HepG2 (cell line): ENCODE results near the gene TPCN2. TPM values are rescaled to one million over a fixed set of nuclear protein-coding genes. Genes with fewer than 3 reads are reported as not detected.

Experiments
- ATAC-seq: fragments of 200-7000 bp; cut with Tn5 transposase; 3 replicates; pipeline ENCODE4 v1.9.1; 2020; ENCODE audit warnings: mild to moderate bottlenecking, moderate library complexity
- BruUV-seq: library from RNA; stranded (reverse); fragments of 400-500 nt; replicated peaks from 2 replicates; lab custom pipeline; 2021; lab: Mats Ljungman, UMichigan
- CTCF ChIA-PET: fragments of 300-600 bp; formaldehyde crosslinking; extraction: SDS; loops from one replicate; lab custom pipeline; 2021; ENCODE audit warnings: low total read pairs, inconsistent platforms, low intra/inter-chr PET ratio; lab: Yijun Ruan, JAX
- POLR2A ChIA-PET: fragments of 350-600 bp; sonication (Branson Sonifier 250); formaldehyde crosslinking; loops from one replicate; lab custom pipeline; 2020; ENCODE audit warnings: antibody characterized with exemption, inconsistent platforms; lab: Yijun Ruan, JAX
- DNase-seq: peaks from one replicate; pipeline ENCODE4 v3.0.0-alpha.2; 2015; ENCODE audit warnings: low spot score
- FAIRE-seq: peaks from 3 replicates; lab custom pipeline; 2011; peaks lifted over from hg19 to GRCh38; lab: Jason Lieb, UNC
- H2AFZ ChIP-seq: one replicate; pipeline ENCODE4 v1.6.1; 2011; ENCODE audit warnings: low read length, inconsistent platforms
- H3K27ac ChIP-seq: fragments of 300-600 bp; 3 replicates; pipeline ENCODE4 v1.8.0; 2011; ENCODE audit warnings: mixed run types, mild to moderate bottlenecking, mixed read lengths, low read length, inconsistent platforms; ENCODE audit not compliant: insufficient read depth; ENCODE audit errors: extremely low read length
- H3K27me3 ChIP-seq, 2 experiments: fragments of 200-600 bp in 1 of 2; 2 replicates in 1 of 2; 3 replicates in 1 of 2; pipeline versions ENCODE4 v1.6.0 to v1.8.0; 2011; ENCODE audit warnings: low read length in 2 of 2, mild to moderate bottlenecking in 2 of 2, moderate library complexity in 2 of 2, inconsistent platforms in 1 of 2; ENCODE audit not compliant: insufficient read depth in 2 of 2, control insufficient read depth in 1 of 2
- H3K36me3 ChIP-seq, 2 experiments: fragments of 200-600 bp in 1 of 2; replicated peaks in 1 of 2; 2 replicates in 1 of 2; 3 replicates in 1 of 2; pipeline versions ENCODE4 v1.5.1 to v1.8.0; 2011; ENCODE audit warnings: low read length in 2 of 2, inconsistent platforms in 1 of 2; ENCODE audit not compliant: insufficient read depth in 2 of 2, control insufficient read depth in 1 of 2
- H3K4me1 ChIP-seq: 2 replicates; pipeline ENCODE4 v1.5.1; 2012; ENCODE audit warnings: low read length, inconsistent platforms; ENCODE audit not compliant: insufficient read depth
- H3K4me2 ChIP-seq: 2 replicates; pipeline ENCODE4 v1.6.0; 2011; ENCODE audit warnings: low read depth, low read length, inconsistent platforms
- H3K4me3 ChIP-seq, 3 experiments: fragments of 200-600 bp in 1 of 3; sonication (generic), shearing (Covaris generic) in 1 of 3; replicated peaks in 1 of 3; 2 replicates each; pipeline ENCODE4 v1.5.1; 2011 to 2016; ENCODE audit warnings: low read length in 3 of 3, inconsistent platforms in 2 of 3, low read depth in 2 of 3, mild to moderate bottlenecking in 2 of 3, control low read depth in 1 of 3, mixed read lengths in 1 of 3; ENCODE audit not compliant: insufficient read depth in 1 of 3
- H3K79me2 ChIP-seq: one replicate; pipeline ENCODE4 v1.6.1; 2011; ENCODE audit warnings: low read length, inconsistent platforms; ENCODE audit not compliant: insufficient read depth
- H3K9ac ChIP-seq: 2 replicates; pipeline ENCODE4 v1.6.0; 2011; ENCODE audit warnings: mild to moderate bottlenecking, low read depth, low read length, inconsistent platforms; ENCODE audit not compliant: insufficient read depth
- H3K9me3 ChIP-seq: 2 replicates; pipeline ENCODE4 v1.5.1; 2012; ENCODE audit warnings: mild to moderate bottlenecking, low read length
- H4K20me1 ChIP-seq: 2 replicates; pipeline ENCODE4 v1.6.0; 2011; ENCODE audit warnings: inconsistent platforms, mild to moderate bottlenecking, low read length, moderate library complexity; ENCODE audit not compliant: insufficient read depth
- FOXA1 ChIP-seq, 2 experiments: fragments of 450-650 bp in 1 of 2; sonication (generic) in 1 of 2; formaldehyde crosslinking in 1 of 2; IDR thresholded peaks; 2 replicates each; pipeline versions ENCODE4 v1.4.0 to v1.6.1; 2016 to 2020; ENCODE audit warnings: missing genetic modification reagents in 1 of 2
- FOXA3 ChIP-seq: IDR thresholded peaks from 2 replicates; pipeline ENCODE4 v1.6.1; 2016; ENCODE audit warnings: missing genetic modification reagents, missing compliant biosample characterization
- HOXD1 ChIP-seq: sonication (generic); formaldehyde crosslinking; IDR thresholded peaks from 2 replicates; pipeline ENCODE4 v1.5.0; 2020; ENCODE audit warnings: missing genetic modification reagents
- PCBP1 ChIP-seq: fragments of 200-400 bp; formaldehyde crosslinking; IDR thresholded peaks from 2 replicates; pipeline ENCODE4 v1.6.1; 2017; ENCODE audit warnings: mild to moderate bottlenecking, low read depth, low read length, borderline replicate concordance
- PCBP2 ChIP-seq: fragments of 200-400 bp; formaldehyde crosslinking; optimal IDR thresholded peaks from 2 replicates; pipeline ENCODE3; 2018; ENCODE audit warnings: low read length, low read depth; ENCODE audit not compliant: poor library complexity, severe bottlenecking
- SIN3B ChIP-seq: fragments of 150-350 bp; IDR thresholded peaks from 2 replicates; pipeline ENCODE4 v1.6.1; 2014; ENCODE audit warnings: low read length
- ZFX ChIP-seq: sonication (generic); formaldehyde crosslinking; IDR thresholded peaks from 2 replicates; pipeline ENCODE4 v1.4.0; 2020; ENCODE audit warnings: mild to moderate bottlenecking, low read depth, missing genetic modification reagents, moderate library complexity
- ZNF230 ChIP-seq: sonication (generic); formaldehyde crosslinking; IDR thresholded peaks from 2 replicates; pipeline ENCODE4 v1.4.0; 2020; ENCODE audit warnings: mild to moderate bottlenecking, missing genetic modification reagents
- WGBS: methylation state at CpG from one replicate; pipeline ENCODE4 v1.1.6; 2017; ENCODE audit warnings: low lambda C conversion rate; 5-methylcytosine and 5-hydroxymethylcytosine counted together
- in situ Hi-C: cut with HindIII; loops from 2 replicates; pipeline ENCODE4 v1.10.0; 2017; ENCODE audit warnings: low pct_unique_long_range_greater_than_20kb; ENCODE audit not compliant: extremely low pct_ligation_motif_present
- intact Hi-C: fragments of 100-400 bp; cut with micrococcal nuclease; formaldehyde crosslinking; loops from one replicate; pipeline ENCODE4 v1.10.0; 2022; ENCODE audit not compliant: unreplicated experiment
- polyA plus RNA-seq, 8 experiments: library from polyadenylated mRNA; depleted of rRNA in 3 of 8; stranded (reverse) in 7 of 8; unstranded in 1 of 8; fragments of >200 nt; fragmentation: Illumina TruSeq in 4 of 8; extraction: Trizol in 4 of 8; gene quantifications; 2 replicates each; pipeline versions ENCODE4 v1.2.1 to v1.2.3, GENCODE V29; 2011 to 2016; ENCODE audit warnings: low read depth in 4 of 8, missing spikeins in 1 of 8, mixed read lengths in 1 of 8; ENCODE audit not compliant: insufficient read depth in 1 of 8
- total RNA-seq, 5 experiments: library from RNA; depleted of rRNA; stranded (reverse); fragments of >200 nt; fragmentation: Illumina TruSeq; extraction: Trizol; gene quantifications; 2 replicates each; pipeline ENCODE4 v1.2.3, GENCODE V29; 2016; ENCODE audit warnings: low read depth in 1 of 5
- TF ChIP-seq, protein P1 (sequence below): sonication (generic); formaldehyde crosslinking; IDR thresholded peaks from 2 replicates; pipeline ENCODE4 v1.4.0; 2020; ENCODE audit warnings: mild to moderate bottlenecking, missing genetic modification reagents
- TF ChIP-seq, protein P2 (sequence below): sonication (generic); formaldehyde crosslinking; IDR thresholded peaks from 2 replicates; pipeline ENCODE4 v1.4.0; 2020; ENCODE audit warnings: mild to moderate bottlenecking, missing genetic modification reagents
- TF ChIP-seq, protein P3 (sequence below): sonication (generic); formaldehyde crosslinking; IDR thresholded peaks from 2 replicates; pipeline ENCODE4 v1.5.1; 2020; ENCODE audit warnings: mild to moderate bottlenecking, missing genetic modification reagents, moderate library complexity
- TF ChIP-seq, protein P4 (sequence below): sonication (generic); formaldehyde crosslinking; IDR thresholded peaks from 2 replicates; pipeline ENCODE4 v1.4.0; 2020; ENCODE audit warnings: missing genetic modification reagents

The TPCN2 gene
- total and polyA plus RNA-seq, 2 of the 13 experiments (the other 11 are each of a cell fraction or from before 2014, with no cell fraction given), result 5.6 to 5.9 TPM

GRCh38 chr11:69178819-69179482, 130.2 kb downstream of the TPCN2 start:
- BruUV-seq, result no TSS peak
- Histone ChIP-seq H2AFZ (no peak overlapping the region), H4K20me1 (no peaks in the 10 kb centered on the region), H3K9ac (no peak overlapping the region), H3K4me2 (no peak overlapping the region), H3K27ac (no peak overlapping the region), H3K27me3 (peaks cover 2 to 21% of the 10 kb centered on the region in 2 experiments; a peak in 3 of 5 replicates), H3K4me1 (peaks cover 31% of the 10 kb centered on the region), H3K9me3 (no peaks in the 10 kb centered on the region), H3K4me3 (no peak overlapping the region), H3K79me2 (no peaks in the 10 kb centered on the region), H3K36me3 (no peaks in the 10 kb centered on the region)
- DNase-seq, result no peak
- 14% methylated on average over 5 of the region's 9 CpGs for WGBS
- FAIRE-seq, result no peak
- in situ Hi-C loops (no loop called here), intact Hi-C loops (no loop called here)
- ChIA-PET POLR2A (no interaction called here), CTCF (no interaction called here)
- peak; percentile 87 for ATAC-seq
- TF ChIP-seq, protein P1, sequence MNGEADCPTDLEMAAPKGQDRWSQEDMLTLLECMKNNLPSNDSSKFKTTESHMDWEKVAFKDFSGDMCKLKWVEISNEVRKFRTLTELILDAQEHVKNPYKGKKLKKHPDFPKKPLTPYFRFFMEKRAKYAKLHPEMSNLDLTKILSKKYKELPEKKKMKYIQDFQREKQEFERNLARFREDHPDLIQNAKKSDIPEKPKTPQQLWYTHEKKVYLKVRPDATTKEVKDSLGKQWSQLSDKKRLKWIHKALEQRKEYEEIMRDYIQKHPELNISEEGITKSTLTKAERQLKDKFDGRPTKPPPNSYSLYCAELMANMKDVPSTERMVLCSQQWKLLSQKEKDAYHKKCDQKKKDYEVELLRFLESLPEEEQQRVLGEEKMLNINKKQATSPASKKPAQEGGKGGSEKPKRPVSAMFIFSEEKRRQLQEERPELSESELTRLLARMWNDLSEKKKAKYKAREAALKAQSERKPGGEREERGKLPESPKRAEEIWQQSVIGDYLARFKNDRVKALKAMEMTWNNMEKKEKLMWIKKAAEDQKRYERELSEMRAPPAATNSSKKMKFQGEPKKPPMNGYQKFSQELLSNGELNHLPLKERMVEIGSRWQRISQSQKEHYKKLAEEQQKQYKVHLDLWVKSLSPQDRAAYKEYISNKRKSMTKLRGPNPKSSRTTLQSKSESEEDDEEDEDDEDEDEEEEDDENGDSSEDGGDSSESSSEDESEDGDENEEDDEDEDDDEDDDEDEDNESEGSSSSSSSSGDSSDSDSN (CRISPR knock-in tag), result peak; percentile 41; the same call in 1 of the 2 replicates
- TF ChIP-seq, protein P2, sequence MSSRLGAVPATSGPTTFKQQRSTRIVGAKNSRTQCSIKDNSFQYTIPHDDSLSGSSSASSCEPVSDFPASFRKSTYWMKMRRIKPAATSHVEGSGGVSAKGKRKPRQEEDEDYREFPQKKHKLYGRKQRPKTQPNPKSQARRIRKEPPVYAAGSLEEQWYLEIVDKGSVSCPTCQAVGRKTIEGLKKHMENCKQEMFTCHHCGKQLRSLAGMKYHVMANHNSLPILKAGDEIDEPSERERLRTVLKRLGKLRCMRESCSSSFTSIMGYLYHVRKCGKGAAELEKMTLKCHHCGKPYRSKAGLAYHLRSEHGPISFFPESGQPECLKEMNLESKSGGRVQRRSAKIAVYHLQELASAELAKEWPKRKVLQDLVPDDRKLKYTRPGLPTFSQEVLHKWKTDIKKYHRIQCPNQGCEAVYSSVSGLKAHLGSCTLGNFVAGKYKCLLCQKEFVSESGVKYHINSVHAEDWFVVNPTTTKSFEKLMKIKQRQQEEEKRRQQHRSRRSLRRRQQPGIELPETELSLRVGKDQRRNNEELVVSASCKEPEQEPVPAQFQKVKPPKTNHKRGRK, result peak; percentile 91
- TF ChIP-seq ZFX (CRISPR knock-in tag) (0 out of 2 replicates have a peak, but pooled peaks have one; percentile 21), PCBP2 (peak; percentile 37), PCBP1 (0 out of 2 replicates have a peak, but pooled peaks have one; percentile 43), FOXA3 (CRISPR knock-in tag) (peak; percentile 64), SIN3B (no peak), HOXD1 (CRISPR knock-in tag) (no peak), FOXA1 (IDR thresholded peaks at IDR 0.05) (no peak), FOXA1 (CRISPR knock-in tag; IDR thresholded peaks at IDR 0.05) (peak; percentile 85), ZNF230 (CRISPR knock-in tag) (no peak)
- TF ChIP-seq, protein P3, sequence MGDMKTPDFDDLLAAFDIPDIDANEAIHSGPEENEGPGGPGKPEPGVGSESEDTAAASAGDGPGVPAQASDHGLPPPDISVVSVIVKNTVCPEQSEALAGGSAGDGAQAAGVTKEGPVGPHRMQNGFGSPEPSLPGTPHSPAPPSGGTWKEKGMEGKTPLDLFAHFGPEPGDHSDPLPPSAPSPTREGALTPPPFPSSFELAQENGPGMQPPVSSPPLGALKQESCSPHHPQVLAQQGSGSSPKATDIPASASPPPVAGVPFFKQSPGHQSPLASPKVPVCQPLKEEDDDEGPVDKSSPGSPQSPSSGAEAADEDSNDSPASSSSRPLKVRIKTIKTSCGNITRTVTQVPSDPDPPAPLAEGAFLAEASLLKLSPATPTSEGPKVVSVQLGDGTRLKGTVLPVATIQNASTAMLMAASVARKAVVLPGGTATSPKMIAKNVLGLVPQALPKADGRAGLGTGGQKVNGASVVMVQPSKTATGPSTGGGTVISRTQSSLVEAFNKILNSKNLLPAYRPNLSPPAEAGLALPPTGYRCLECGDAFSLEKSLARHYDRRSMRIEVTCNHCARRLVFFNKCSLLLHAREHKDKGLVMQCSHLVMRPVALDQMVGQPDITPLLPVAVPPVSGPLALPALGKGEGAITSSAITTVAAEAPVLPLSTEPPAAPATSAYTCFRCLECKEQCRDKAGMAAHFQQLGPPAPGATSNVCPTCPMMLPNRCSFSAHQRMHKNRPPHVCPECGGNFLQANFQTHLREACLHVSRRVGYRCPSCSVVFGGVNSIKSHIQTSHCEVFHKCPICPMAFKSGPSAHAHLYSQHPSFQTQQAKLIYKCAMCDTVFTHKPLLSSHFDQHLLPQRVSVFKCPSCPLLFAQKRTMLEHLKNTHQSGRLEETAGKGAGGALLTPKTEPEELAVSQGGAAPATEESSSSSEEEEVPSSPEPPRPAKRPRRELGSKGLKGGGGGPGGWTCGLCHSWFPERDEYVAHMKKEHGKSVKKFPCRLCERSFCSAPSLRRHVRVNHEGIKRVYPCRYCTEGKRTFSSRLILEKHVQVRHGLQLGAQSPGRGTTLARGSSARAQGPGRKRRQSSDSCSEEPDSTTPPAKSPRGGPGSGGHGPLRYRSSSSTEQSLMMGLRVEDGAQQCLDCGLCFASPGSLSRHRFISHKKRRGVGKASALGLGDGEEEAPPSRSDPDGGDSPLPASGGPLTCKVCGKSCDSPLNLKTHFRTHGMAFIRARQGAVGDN (CRISPR knock-in tag), result peak; percentile 33; the same call in 1 of the 2 replicates
- TF ChIP-seq, protein P4, sequence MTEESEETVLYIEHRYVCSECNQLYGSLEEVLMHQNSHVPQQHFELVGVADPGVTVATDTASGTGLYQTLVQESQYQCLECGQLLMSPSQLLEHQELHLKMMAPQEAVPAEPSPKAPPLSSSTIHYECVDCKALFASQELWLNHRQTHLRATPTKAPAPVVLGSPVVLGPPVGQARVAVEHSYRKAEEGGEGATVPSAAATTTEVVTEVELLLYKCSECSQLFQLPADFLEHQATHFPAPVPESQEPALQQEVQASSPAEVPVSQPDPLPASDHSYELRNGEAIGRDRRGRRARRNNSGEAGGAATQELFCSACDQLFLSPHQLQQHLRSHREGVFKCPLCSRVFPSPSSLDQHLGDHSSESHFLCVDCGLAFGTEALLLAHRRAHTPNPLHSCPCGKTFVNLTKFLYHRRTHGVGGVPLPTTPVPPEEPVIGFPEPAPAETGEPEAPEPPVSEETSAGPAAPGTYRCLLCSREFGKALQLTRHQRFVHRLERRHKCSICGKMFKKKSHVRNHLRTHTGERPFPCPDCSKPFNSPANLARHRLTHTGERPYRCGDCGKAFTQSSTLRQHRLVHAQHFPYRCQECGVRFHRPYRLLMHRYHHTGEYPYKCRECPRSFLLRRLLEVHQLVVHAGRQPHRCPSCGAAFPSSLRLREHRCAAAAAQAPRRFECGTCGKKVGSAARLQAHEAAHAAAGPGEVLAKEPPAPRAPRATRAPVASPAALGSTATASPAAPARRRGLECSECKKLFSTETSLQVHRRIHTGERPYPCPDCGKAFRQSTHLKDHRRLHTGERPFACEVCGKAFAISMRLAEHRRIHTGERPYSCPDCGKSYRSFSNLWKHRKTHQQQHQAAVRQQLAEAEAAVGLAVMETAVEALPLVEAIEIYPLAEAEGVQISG (CRISPR knock-in tag), result no peak
